Endodermal cell (in vitro differentiated cells): ENCODE results near the gene SUGCT. TPM values are rescaled to one million over a fixed set of nuclear protein-coding genes. Genes with fewer than 3 reads are reported as not detected.

Experiments
- DNase-seq: peaks from one replicate; pipeline ENCODE4 v3.0.0-alpha.2; 2017
- H3K27ac ChIP-seq: 2 replicates; pipeline ENCODE4 v1.5.1; 2013; ENCODE audit warnings: mild to moderate bottlenecking, low read depth, low read length, moderate library complexity
- H3K27me3 ChIP-seq: 2 replicates; pipeline ENCODE4 v1.6.1; 2013; ENCODE audit warnings: mild to moderate bottlenecking, low read length, moderate library complexity; ENCODE audit not compliant: insufficient read depth, control insufficient read depth, poor library complexity, severe bottlenecking
- H3K36me3 ChIP-seq: 2 replicates; pipeline ENCODE4 v1.7.0; 2013; ENCODE audit warnings: mild to moderate bottlenecking, low read length, moderate library complexity; ENCODE audit not compliant: control insufficient read depth, insufficient read depth
- H3K4me1 ChIP-seq: one replicate; pipeline ENCODE4 v1.7.0; 2013; ENCODE audit warnings: low read length; ENCODE audit not compliant: control insufficient read depth, insufficient read depth
- H3K4me3 ChIP-seq: 2 replicates; pipeline ENCODE4 v1.5.1; 2013; ENCODE audit warnings: mild to moderate bottlenecking, low read length, moderate library complexity
- H3K9ac ChIP-seq: 2 replicates; pipeline ENCODE4 v1.6.1; 2013; ENCODE audit warnings: mild to moderate bottlenecking, low read length, moderate library complexity; ENCODE audit not compliant: poor library complexity, severe bottlenecking; ENCODE audit errors: extremely low read depth
- H3K9me3 ChIP-seq: 2 replicates; pipeline ENCODE4 v1.6.1; 2013; ENCODE audit warnings: mild to moderate bottlenecking, low read length, moderate library complexity; ENCODE audit not compliant: control insufficient read depth
- H3K27ac Mint-ChIP-seq: 2 replicates; pipeline ENCODE4 v1.8.0; 2020; ENCODE audit warnings: mixed read lengths
- H3K27me3 Mint-ChIP-seq: 2 replicates; pipeline ENCODE4 v1.8.0; 2021; ENCODE audit warnings: mild to moderate bottlenecking, mixed read lengths; ENCODE audit not compliant: insufficient read depth
- H3K36me3 Mint-ChIP-seq: 2 replicates; pipeline ENCODE4 v1.8.0; 2020; ENCODE audit warnings: low read depth, mixed read lengths
- H3K4me1 Mint-ChIP-seq: 2 replicates; pipeline ENCODE4 v1.8.0; 2020; ENCODE audit warnings: mixed read lengths
- H3K4me3 Mint-ChIP-seq: 2 replicates; pipeline ENCODE4 v1.8.0; 2020; ENCODE audit warnings: mild to moderate bottlenecking, moderate library complexity, mixed read lengths
- H3K9me3 Mint-ChIP-seq: 2 replicates; pipeline ENCODE4 v1.8.0; 2020; ENCODE audit warnings: mild to moderate bottlenecking, mixed read lengths
- WGBS, 2 experiments: methylation state at CpG; one replicate each; pipeline versions ENCODE4 v1.1.5 to v1.1.7; 2013; ENCODE audit warnings: missing lambda C conversion rate in 2 of 2, mixed read lengths in 1 of 2; ENCODE audit not compliant: insufficient coverage in 1 of 2, insufficient read length in 1 of 2; 5-methylcytosine and 5-hydroxymethylcytosine counted together
- total RNA-seq, 2 donors: library from RNA; stranded (reverse); fragmentation: NEBNext Ultra II Directional in 1 of 2; extraction: Animal tissue kit (Norgen Biotek cat#: 25700) in 1 of 2; gene quantifications; 2 replicates in 1 of 2; 3 replicates in 1 of 2; pipeline ENCODE4 v1.2.1, GENCODE V29; 2021
- TF ChIP-seq, protein P1 (sequence below): fragments of 200-600 bp; sonication (generic); conservative IDR thresholded peaks from 2 replicates; pipeline ENCODE4 v1.5.0; 2021; ENCODE audit warnings: antibody characterized with exemption, mild to moderate bottlenecking

Gene SUGCT
- total RNA-seq, 2 donors from 2014 or later: 3.6 to 3.9 TPM

DNA sequence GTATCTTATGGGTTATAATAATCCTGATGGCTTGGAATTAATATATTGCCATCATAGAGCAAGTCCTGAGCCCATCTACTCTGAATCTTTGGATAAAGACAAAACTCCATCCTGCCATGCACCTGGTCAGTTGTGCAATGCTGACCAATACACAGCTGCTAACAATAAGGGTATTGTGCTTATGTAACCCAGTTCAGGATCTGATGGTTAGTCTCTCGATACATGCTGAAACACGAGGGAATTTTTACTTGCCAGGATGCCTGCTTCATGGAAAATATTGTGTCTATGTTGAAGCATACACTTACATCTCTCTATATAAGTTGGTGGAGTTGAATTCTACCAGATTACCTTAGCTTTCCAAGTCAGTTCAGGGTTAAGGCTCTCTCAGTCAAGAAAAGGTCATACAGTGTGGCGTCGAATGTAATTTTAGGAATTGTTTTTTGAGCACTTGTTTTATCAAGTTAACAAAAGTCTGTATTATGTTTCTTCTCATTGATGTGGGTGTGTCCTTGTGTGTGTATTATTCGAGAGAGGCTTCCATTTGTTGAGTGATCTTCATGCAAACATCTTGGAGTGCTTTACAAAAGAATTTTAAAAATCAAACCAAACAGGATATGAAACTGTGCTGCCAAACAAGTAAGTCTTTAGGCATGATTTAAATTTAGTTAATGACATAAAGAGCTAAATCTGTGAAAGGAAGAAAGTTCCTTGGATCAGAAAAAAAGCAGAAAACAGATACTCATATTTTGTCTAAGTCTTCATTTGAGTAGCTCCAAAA, 449.1 kb downstream of the SUGCT start:
- TF ChIP-seq, protein P1, sequence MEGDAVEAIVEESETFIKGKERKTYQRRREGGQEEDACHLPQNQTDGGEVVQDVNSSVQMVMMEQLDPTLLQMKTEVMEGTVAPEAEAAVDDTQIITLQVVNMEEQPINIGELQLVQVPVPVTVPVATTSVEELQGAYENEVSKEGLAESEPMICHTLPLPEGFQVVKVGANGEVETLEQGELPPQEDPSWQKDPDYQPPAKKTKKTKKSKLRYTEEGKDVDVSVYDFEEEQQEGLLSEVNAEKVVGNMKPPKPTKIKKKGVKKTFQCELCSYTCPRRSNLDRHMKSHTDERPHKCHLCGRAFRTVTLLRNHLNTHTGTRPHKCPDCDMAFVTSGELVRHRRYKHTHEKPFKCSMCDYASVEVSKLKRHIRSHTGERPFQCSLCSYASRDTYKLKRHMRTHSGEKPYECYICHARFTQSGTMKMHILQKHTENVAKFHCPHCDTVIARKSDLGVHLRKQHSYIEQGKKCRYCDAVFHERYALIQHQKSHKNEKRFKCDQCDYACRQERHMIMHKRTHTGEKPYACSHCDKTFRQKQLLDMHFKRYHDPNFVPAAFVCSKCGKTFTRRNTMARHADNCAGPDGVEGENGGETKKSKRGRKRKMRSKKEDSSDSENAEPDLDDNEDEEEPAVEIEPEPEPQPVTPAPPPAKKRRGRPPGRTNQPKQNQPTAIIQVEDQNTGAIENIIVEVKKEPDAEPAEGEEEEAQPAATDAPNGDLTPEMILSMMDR: no peak
- Mint-ChIP-seq H3K4me1 (peaks cover 2% of the 10 kb centered on the region), H3K27ac (no peak overlapping the region)

DNA sequence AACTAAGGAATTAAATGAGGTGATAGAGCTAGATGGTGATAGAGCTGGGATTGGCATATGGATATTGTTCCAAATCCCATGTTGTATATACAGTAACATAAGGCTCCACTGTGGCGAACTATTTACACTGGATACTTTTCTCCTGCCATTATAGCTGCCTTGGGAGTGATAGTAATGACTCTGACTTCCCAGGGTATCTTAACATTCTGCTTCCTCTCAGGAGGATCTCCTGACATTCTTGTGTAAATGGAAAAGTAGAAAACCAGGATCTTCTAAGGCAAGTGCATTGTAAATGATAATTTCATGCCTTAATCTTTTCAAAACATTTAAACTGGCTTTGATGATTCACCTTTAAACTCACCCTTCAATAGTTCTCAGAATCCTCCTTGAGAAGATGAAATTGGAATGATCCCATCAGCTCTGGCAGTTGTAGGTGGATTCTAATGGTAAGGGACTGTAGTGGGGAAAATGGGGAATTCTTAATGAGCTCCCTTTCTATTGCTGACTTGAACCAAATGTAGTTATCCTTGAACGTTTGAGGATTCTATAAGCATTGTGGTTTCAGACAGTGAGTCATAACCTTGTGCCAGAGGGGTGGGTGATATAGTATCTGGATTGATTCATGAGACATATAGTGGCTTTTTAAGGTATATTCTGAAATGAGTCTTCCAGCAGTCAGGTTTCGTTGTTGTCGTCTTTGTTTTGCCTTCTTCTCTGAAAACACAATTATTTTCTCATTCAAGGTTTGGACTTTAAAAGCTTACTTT, 450.0 kb downstream of the SUGCT start:
- TF ChIP-seq, protein P1: no peak
- Histone ChIP-seq H3K9me3 (no peaks in the 10 kb centered on the region), H3K9ac (no peak overlapping the region), H3K4me3 (no peak overlapping the region), H3K36me3 (no peaks in the 10 kb centered on the region), H3K4me1 (no peaks in the 10 kb centered on the region), H3K27ac (no peak overlapping the region), H3K27me3 (no peaks in the 10 kb centered on the region)
- no peaks in the 10 kb centered on the region for H3K4me1 Mint-ChIP-seq
- H3K9me3 Mint-ChIP-seq: no peaks in the 10 kb centered on the region
- no peaks in the 10 kb centered on the region for H3K27me3 Mint-ChIP-seq
- no peak overlapping the region for H3K27ac Mint-ChIP-seq
- H3K4me3 Mint-ChIP-seq: no peak overlapping the region
- no peaks in the 10 kb centered on the region for H3K36me3 Mint-ChIP-seq
- WGBS, 2 experiments: 73 to 81% methylated on average over 3 to 4 of the region's 4 CpGs
- no peak for DNase-seq

More for the DNA sequence above, 449.1 kb downstream of the SUGCT start:
- no peak for DNase-seq
- 85 to 100% methylated on average over 1 to 5 of the region's 5 CpGs for WGBS, 2 experiments
- no peak overlapping the region for H3K9ac ChIP-seq
- H3K4me3 ChIP-seq: no peak overlapping the region
- no peaks in the 10 kb centered on the region for H3K9me3 ChIP-seq
- no peaks in the 10 kb centered on the region for H3K36me3 ChIP-seq
- H3K27ac ChIP-seq: no peak overlapping the region
- Mint-ChIP-seq H3K4me3 (no peak overlapping the region), H3K36me3 (no peaks in the 10 kb centered on the region), H3K27me3 (no peaks in the 10 kb centered on the region), H3K9me3 (no peaks in the 10 kb centered on the region)
- H3K27me3 ChIP-seq: no peaks in the 10 kb centered on the region
- H3K4me1 ChIP-seq: no peaks in the 10 kb centered on the region

DNA sequence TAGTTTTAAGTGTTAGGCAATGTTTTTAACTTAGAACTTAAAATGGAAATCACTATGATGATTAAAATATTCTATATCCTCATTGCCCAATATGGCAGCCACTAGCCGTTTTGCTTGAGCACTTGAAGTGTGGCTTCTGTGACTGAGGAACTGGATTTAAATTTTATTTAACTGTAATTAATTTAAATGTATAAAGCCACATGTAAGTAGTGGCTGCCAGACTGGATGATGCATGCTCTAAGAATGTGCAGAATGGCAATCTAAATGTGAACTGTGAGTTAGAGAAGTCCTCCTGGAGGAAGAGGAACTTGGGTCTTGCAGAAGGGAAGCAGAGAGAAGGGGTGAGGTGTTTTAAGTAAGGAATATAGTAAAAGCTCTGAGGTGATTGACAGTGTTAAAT, 451.4 kb downstream of the SUGCT start:
- H3K4me1 Mint-ChIP-seq: no peaks in the 10 kb centered on the region
- H3K9ac ChIP-seq: no peak overlapping the region
- H3K36me3 ChIP-seq: no peaks in the 10 kb centered on the region
- no peaks in the 10 kb centered on the region for H3K36me3 Mint-ChIP-seq
- H3K27ac Mint-ChIP-seq: no peak overlapping the region
- H3K4me3 Mint-ChIP-seq: no peak overlapping the region
- DNase-seq: no peak
- TF ChIP-seq, protein P1: no peak
- no peaks in the 10 kb centered on the region for H3K27me3 Mint-ChIP-seq
- WGBS, 2 experiments: 100% methylated on average over 1 of the region's 1 CpG; no CpG with 5 or more reads in 1 of the 2 experiments
- peaks cover 6% of the 10 kb centered on the region for H3K9me3 ChIP-seq
- no peaks in the 10 kb centered on the region for H3K27me3 ChIP-seq
- peaks cover 6% of the 10 kb centered on the region for H3K9me3 Mint-ChIP-seq
- no peak overlapping the region for H3K27ac ChIP-seq
- H3K4me1 ChIP-seq: no peaks in the 10 kb centered on the region
- no peak overlapping the region for H3K4me3 ChIP-seq
